ENCODE data around the gene NGFR. TPM values are rescaled to one million over a fixed set of nuclear protein-coding genes. Genes with fewer than 3 reads are reported as not detected.

NGFR gene
- polyA plus RNA-seq, 1 donor: 20.4 TPM

GRCh38 chr17:49508866-49509587 lies 13.9 kb downstream of the NGFR start:
- Histone ChIP-seq H3K9me3 (ENCODE audit: control insufficient read depth, low read depth, low read length) (no peaks in the 10 kb centered on the region), H3K4me3 (ENCODE audit: low read length) (no peak overlapping the region), H3K27me3 (ENCODE audit: control insufficient read depth, insufficient read depth, low read length) (peaks cover 25% of the 10 kb centered on the region), H3K36me3 (ENCODE audit: control insufficient read depth, insufficient read depth, low read length) (no peaks in the 10 kb centered on the region), H3K27ac (ENCODE audit: low read length) (no peak overlapping the region), H3K4me1 (ENCODE audit: control insufficient read depth, insufficient read depth, low read length) (no peaks in the 10 kb centered on the region)
- DNase-seq: no peak
- WGBS (ENCODE audit: insufficient coverage, low lambda C conversion rate): no CpG with 5 or more reads among the region's 8 CpGs

GRCh38 chr17:49509588-49509917 lies 14.5 kb downstream of the NGFR start:
- Histone ChIP-seq H3K27me3 (ENCODE audit: control insufficient read depth, insufficient read depth, low read length) (peaks cover 22% of the 10 kb centered on the region), H3K4me1 (ENCODE audit: control insufficient read depth, insufficient read depth, low read length) (no peaks in the 10 kb centered on the region)
- no CpG with 5 or more reads among the region's 3 CpGs for WGBS (ENCODE audit: insufficient coverage, low lambda C conversion rate)

GRCh38 chr17:49510059-49510719 lies 15.1 kb downstream of the NGFR start:
- H3K4me3 ChIP-seq (ENCODE audit: low read length): no peak overlapping the region
- H3K27ac ChIP-seq (ENCODE audit: low read length): no peak overlapping the region
- H3K36me3 ChIP-seq (ENCODE audit: control insufficient read depth, insufficient read depth, low read length): no peaks in the 10 kb centered on the region
- H3K9me3 ChIP-seq (ENCODE audit: control insufficient read depth, low read depth, low read length): no peaks in the 10 kb centered on the region
- H3K4me1 ChIP-seq (ENCODE audit: control insufficient read depth, insufficient read depth, low read length): peaks cover under 1% of the 10 kb centered on the region
- H3K27me3 ChIP-seq (ENCODE audit: control insufficient read depth, insufficient read depth, low read length): peaks cover 22% of the 10 kb centered on the region
- 100% methylated on average over 1 of the region's 13 CpGs for WGBS (ENCODE audit: insufficient coverage, low lambda C conversion rate)
- no peak for DNase-seq

More at GRCh38 chr17:49509588-49509917, 14.5 kb downstream of the NGFR start:
- no peak overlapping the region for H3K27ac ChIP-seq (ENCODE audit: low read length)
- no peak for DNase-seq
- H3K9me3 ChIP-seq (ENCODE audit: control insufficient read depth, low read depth, low read length): no peaks in the 10 kb centered on the region
- no peak overlapping the region for H3K4me3 ChIP-seq (ENCODE audit: low read length)
- H3K36me3 ChIP-seq (ENCODE audit: control insufficient read depth, insufficient read depth, low read length): no peaks in the 10 kb centered on the region

GRCh38 chr17:49510720-49511110 lies 15.6 kb downstream of the NGFR start:
- WGBS (ENCODE audit: insufficient coverage, low lambda C conversion rate): 76% methylated on average over 3 of the region's 5 CpGs
- no peaks in the 10 kb centered on the region for H3K36me3 ChIP-seq (ENCODE audit: control insufficient read depth, insufficient read depth, low read length)
- no peaks in the 10 kb centered on the region for H3K9me3 ChIP-seq (ENCODE audit: control insufficient read depth, low read depth, low read length)
- peaks cover 18% of the 10 kb centered on the region for H3K27me3 ChIP-seq (ENCODE audit: control insufficient read depth, insufficient read depth, low read length)
- no peak overlapping the region for H3K27ac ChIP-seq (ENCODE audit: low read length)
- DNase-seq: no peak
- peaks cover 6% of the 10 kb centered on the region for H3K4me1 ChIP-seq (ENCODE audit: control insufficient read depth, insufficient read depth, low read length)
- H3K4me3 ChIP-seq (ENCODE audit: low read length): no peak overlapping the region

- no peaks in the 10 kb centered on the region for H3K9me3 ChIP-seq (ENCODE audit: control insufficient read depth, low read depth, low read length)
- H3K4me1 ChIP-seq (ENCODE audit: control insufficient read depth, insufficient read depth, low read length): peaks cover 10% of the 10 kb centered on the region
- no peak overlapping the region for H3K27ac ChIP-seq (ENCODE audit: low read length)
- DNase-seq: no peak
- H3K27me3 ChIP-seq (ENCODE audit: control insufficient read depth, insufficient read depth, low read length): peaks cover 18% of the 10 kb centered on the region
- no peak overlapping the region for H3K4me3 ChIP-seq (ENCODE audit: low read length)
- H3K36me3 ChIP-seq (ENCODE audit: control insufficient read depth, insufficient read depth, low read length): no peaks in the 10 kb centered on the region
- WGBS (ENCODE audit: insufficient coverage, low lambda C conversion rate): no CpG with 5 or more reads among the region's 16 CpGs
These were observed 16.7 kb downstream of the NGFR start for GRCh38 chr17:49511810-49512209.

GRCh38 chr17:49512296-49513043 lies 17.4 kb downstream of the NGFR start:
- H3K27ac ChIP-seq (ENCODE audit: low read length): no peak overlapping the region
- WGBS (ENCODE audit: insufficient coverage, low lambda C conversion rate): no CpG with 5 or more reads among the region's 26 CpGs
- no peak for DNase-seq
- no peak overlapping the region for H3K4me3 ChIP-seq (ENCODE audit: low read length)
- peaks cover 18% of the 10 kb centered on the region for H3K27me3 ChIP-seq (ENCODE audit: control insufficient read depth, insufficient read depth, low read length)
- no peaks in the 10 kb centered on the region for H3K36me3 ChIP-seq (ENCODE audit: control insufficient read depth, insufficient read depth, low read length)
- no peaks in the 10 kb centered on the region for H3K9me3 ChIP-seq (ENCODE audit: control insufficient read depth, low read depth, low read length)
- H3K4me1 ChIP-seq (ENCODE audit: control insufficient read depth, insufficient read depth, low read length): peaks cover 10% of the 10 kb centered on the region

- Histone ChIP-seq H3K27ac (ENCODE audit: low read length) (no peak overlapping the region), H3K4me3 (ENCODE audit: low read length) (no peak overlapping the region), H3K27me3 (ENCODE audit: control insufficient read depth, insufficient read depth, low read length) (peaks cover 13% of the 10 kb centered on the region), H3K36me3 (ENCODE audit: control insufficient read depth, insufficient read depth, low read length) (no peaks in the 10 kb centered on the region), H3K9me3 (ENCODE audit: control insufficient read depth, low read depth, low read length) (no peaks in the 10 kb centered on the region), H3K4me1 (ENCODE audit: control insufficient read depth, insufficient read depth, low read length) (peaks cover 10% of the 10 kb centered on the region)
- no CpG with 5 or more reads among the region's 6 CpGs for WGBS (ENCODE audit: insufficient coverage, low lambda C conversion rate)
- DNase-seq: no peak
These were observed 17.9 kb downstream of the NGFR start for GRCh38 chr17:49513044-49513395.

GRCh38 chr17:49513641-49514040 lies 18.5 kb downstream of the NGFR start:
- Histone ChIP-seq H3K27ac (ENCODE audit: low read length) (no peak overlapping the region), H3K27me3 (ENCODE audit: control insufficient read depth, insufficient read depth, low read length) (peaks cover 11% of the 10 kb centered on the region), H3K36me3 (ENCODE audit: control insufficient read depth, insufficient read depth, low read length) (no peaks in the 10 kb centered on the region), H3K4me1 (ENCODE audit: control insufficient read depth, insufficient read depth, low read length) (peaks cover 10% of the 10 kb centered on the region), H3K9me3 (ENCODE audit: control insufficient read depth, low read depth, low read length) (no peaks in the 10 kb centered on the region), H3K4me3 (ENCODE audit: low read length) (no peak overlapping the region)
- WGBS (ENCODE audit: insufficient coverage, low lambda C conversion rate): no CpG with 5 or more reads among the region's 8 CpGs
- no peak for DNase-seq

GRCh38 chr17:49514071-49514721 lies 19.1 kb downstream of the NGFR start:
- H3K4me3 ChIP-seq (ENCODE audit: low read length): no peak overlapping the region
- H3K27me3 ChIP-seq (ENCODE audit: control insufficient read depth, insufficient read depth, low read length): peaks cover 5% of the 10 kb centered on the region
- H3K27ac ChIP-seq (ENCODE audit: low read length): no peak overlapping the region
- H3K4me1 ChIP-seq (ENCODE audit: control insufficient read depth, insufficient read depth, low read length): peaks cover 10% of the 10 kb centered on the region
- no CpG with 5 or more reads among the region's 15 CpGs for WGBS (ENCODE audit: insufficient coverage, low lambda C conversion rate)
- no peaks in the 10 kb centered on the region for H3K9me3 ChIP-seq (ENCODE audit: control insufficient read depth, low read depth, low read length)
- H3K36me3 ChIP-seq (ENCODE audit: control insufficient read depth, insufficient read depth, low read length): no peaks in the 10 kb centered on the region
- DNase-seq: no peak

GRCh38 chr17:49515196-49515770 lies 20.2 kb downstream of the NGFR start:
- Histone ChIP-seq H3K36me3 (ENCODE audit: control insufficient read depth, insufficient read depth, low read length) (no peaks in the 10 kb centered on the region), H3K4me3 (ENCODE audit: low read length) (no peak overlapping the region), H3K4me1 (ENCODE audit: control insufficient read depth, insufficient read depth, low read length) (peaks cover 10% of the 10 kb centered on the region), H3K27me3 (ENCODE audit: control insufficient read depth, insufficient read depth, low read length) (peaks cover 4% of the 10 kb centered on the region), H3K9me3 (ENCODE audit: control insufficient read depth, low read depth, low read length) (no peaks in the 10 kb centered on the region), H3K27ac (ENCODE audit: low read length) (peak overlapping the region; percentile 55)
- WGBS (ENCODE audit: insufficient coverage, low lambda C conversion rate): no CpG with 5 or more reads among the region's 8 CpGs
- DNase-seq: peak; percentile 62

Measured in large intestine (tissue), 3 donors.